OCI-LY7 (cell line): ENCODE measurements around the gene KDM6A.

ENCODE experiments used
- EZH2phosphoT487 ChIP-seq: fragments of 200-600 bp; sonication (generic); IDR thresholded peaks from 2 replicates; pipeline ENCODE4 v1.6.1; 2018; ENCODE audit warnings: low read depth, borderline replicate concordance, mild to moderate bottlenecking, mixed run types, antibody characterized with exemption, low read length, moderate library complexity, mixed read lengths
- TF ChIP-seq, protein P1 (sequence below): fragments of 200-600 bp; sonication (generic); conservative IDR thresholded peaks from 2 replicates; pipeline ENCODE4 v1.5.1; 2014; ENCODE audit warnings: mild to moderate bottlenecking, antibody characterized with exemption, low read length, moderate library complexity, mixed read lengths

DNA sequence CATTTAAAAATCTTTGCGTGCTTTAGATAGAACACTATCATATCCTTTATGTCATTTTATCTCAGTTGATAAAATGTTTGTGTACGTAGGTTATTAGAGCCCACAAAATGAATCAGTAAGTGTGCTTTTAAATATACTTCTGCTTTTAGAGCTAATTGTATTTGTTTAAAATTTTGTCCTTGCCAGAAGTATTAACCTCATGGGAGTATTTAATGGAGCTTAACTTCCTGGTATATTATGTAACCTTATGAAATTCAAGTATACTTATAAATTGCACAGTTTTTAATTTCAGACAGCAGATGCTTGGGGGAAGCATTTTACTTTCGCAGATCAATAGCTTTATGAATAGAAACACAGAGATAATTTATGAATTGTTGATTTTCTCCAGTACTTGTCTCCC lies 237.5 kb downstream of the KDM6A start:
- TF ChIP-seq, protein P1, sequence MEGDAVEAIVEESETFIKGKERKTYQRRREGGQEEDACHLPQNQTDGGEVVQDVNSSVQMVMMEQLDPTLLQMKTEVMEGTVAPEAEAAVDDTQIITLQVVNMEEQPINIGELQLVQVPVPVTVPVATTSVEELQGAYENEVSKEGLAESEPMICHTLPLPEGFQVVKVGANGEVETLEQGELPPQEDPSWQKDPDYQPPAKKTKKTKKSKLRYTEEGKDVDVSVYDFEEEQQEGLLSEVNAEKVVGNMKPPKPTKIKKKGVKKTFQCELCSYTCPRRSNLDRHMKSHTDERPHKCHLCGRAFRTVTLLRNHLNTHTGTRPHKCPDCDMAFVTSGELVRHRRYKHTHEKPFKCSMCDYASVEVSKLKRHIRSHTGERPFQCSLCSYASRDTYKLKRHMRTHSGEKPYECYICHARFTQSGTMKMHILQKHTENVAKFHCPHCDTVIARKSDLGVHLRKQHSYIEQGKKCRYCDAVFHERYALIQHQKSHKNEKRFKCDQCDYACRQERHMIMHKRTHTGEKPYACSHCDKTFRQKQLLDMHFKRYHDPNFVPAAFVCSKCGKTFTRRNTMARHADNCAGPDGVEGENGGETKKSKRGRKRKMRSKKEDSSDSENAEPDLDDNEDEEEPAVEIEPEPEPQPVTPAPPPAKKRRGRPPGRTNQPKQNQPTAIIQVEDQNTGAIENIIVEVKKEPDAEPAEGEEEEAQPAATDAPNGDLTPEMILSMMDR: no peak
- TF ChIP-seq EZH2phosphoT487: no peak
